Measurements from ENCODE around the gene BCKDHA.
"Not testable (repeated sequence)": the region's sequence is repeated elsewhere in the genome, so short reads cannot be mapped to it uniquely, and the experiment has no call there.

Gene BCKDHA

GRCh38 chr19:41462497-41462896 is 64.9 kb downstream of the BCKDHA start:
- H3K4me3 ChIP-seq (ENCODE audit: low read depth, low read length) = no peak overlapping the region
- no peak for TF ChIP-seq CTCF (IDR thresholded peaks at IDR 0.05; ENCODE audit: borderline replicate concordance, insufficient read depth, low read depth, low read length)

- not testable (repeated sequence) for H3K4me3 ChIP-seq (ENCODE audit: low read depth, low read length)
Observed at GRCh38 chr19:41463257-41464256, 65.9 kb downstream of the BCKDHA start.

Data from GM12875 (cell line).